Activated T-helper 1 cell treated with anti-CD3 and anti-CD28 coated beads, Interleukin-12 subunit alpha, Interleukin-12 subunit beta, Interleukin-2, Interleukin-4 antibody, amounts not matched to agents 30 ng/mL and 10 ng/mL and 1 ng/mL, durations not matched to agents 14 hours and 24 hours and 36 hours (primary cell): Measurements from ENCODE around the gene D2HGDH. TPM values are rescaled to one million over a fixed set of nuclear protein-coding genes. Genes with fewer than 3 reads are reported as not detected.
"Not testable (repeated sequence)": the region's sequence is repeated elsewhere in the genome, so short reads cannot be mapped to it uniquely, and the experiment has no call there.

ENCODE experiments used
- DNase-seq: peaks from one replicate; pipeline ENCODE4 v3.0.0; 2021; ENCODE audit warnings: low spot score
- H3K27ac Mint-ChIP-seq: one replicate; pipeline ENCODE4 v1.8.0; 2021; ENCODE audit warnings: mild to moderate bottlenecking, mixed read lengths
- H3K27me3 Mint-ChIP-seq: one replicate; pipeline ENCODE4 v1.8.0; 2022; ENCODE audit warnings: mild to moderate bottlenecking, moderate library complexity, mixed read lengths; ENCODE audit not compliant: insufficient read depth
- H3K36me3 Mint-ChIP-seq: one replicate; pipeline ENCODE4 v1.8.0; 2021; ENCODE audit warnings: low read depth, mixed read lengths
- H3K4me1 Mint-ChIP-seq: one replicate; pipeline ENCODE4 v1.8.0; 2021; ENCODE audit warnings: low read depth, mixed read lengths
- H3K4me3 Mint-ChIP-seq: one replicate; pipeline ENCODE4 v1.8.0; 2021; ENCODE audit warnings: mild to moderate bottlenecking, moderate library complexity, mixed read lengths
- H3K9me3 Mint-ChIP-seq: one replicate; pipeline ENCODE4 v1.8.0; 2021; ENCODE audit warnings: mixed read lengths
- intact Hi-C: fragments of 100-400 bp; cut with micrococcal nuclease; formaldehyde crosslinking; loops from one replicate; pipeline ENCODE4 v1.15.1; 2024
- total RNA-seq: library from RNA; stranded (reverse); gene quantifications from 2 replicates; pipeline ENCODE4 v1.2.3, GENCODE V29; 2022

Gene D2HGDH
- total RNA-seq, 1 donor from 2014 or later = 27.1 TPM

- Mint-ChIP-seq H3K4me1 (no peaks in the 10 kb centered on the region), H3K9me3 (peaks cover 16% of the 10 kb centered on the region), H3K4me3 (no peak overlapping the region), H3K27me3 (no peaks in the 10 kb centered on the region), H3K27ac (no peak overlapping the region), H3K36me3 (no peaks in the 10 kb centered on the region)
- DNase-seq = no peak
- intact Hi-C loops = no loop called here
Measured at GRCh38 chr2:241780939-241781569, 46.6 kb downstream of the D2HGDH start.

GRCh38 chr2:241782053-241782452 is 47.6 kb downstream of the D2HGDH start:
- intact Hi-C loops = not testable (repeated sequence)

GRCh38 chr2:241788135-241788534 is 53.7 kb downstream of the D2HGDH start:
- no peak for DNase-seq
- H3K9me3 Mint-ChIP-seq = peaks cover 48% of the 10 kb centered on the region
- peaks cover 15% of the 10 kb centered on the region for H3K4me1 Mint-ChIP-seq
- peaks cover 2% of the 10 kb centered on the region for H3K36me3 Mint-ChIP-seq
- H3K4me3 Mint-ChIP-seq = no peak overlapping the region
- intact Hi-C loops = loop anchor here (5.0 kb wide), 1 partner anchor 74 kb away; no protein-coding TSS in a partner anchor
- peak overlapping the region; percentile 19 for H3K27ac Mint-ChIP-seq
- no peaks in the 10 kb centered on the region for H3K27me3 Mint-ChIP-seq

More at GRCh38 chr2:241782053-241782452, 47.6 kb downstream of the D2HGDH start:
- H3K27me3 Mint-ChIP-seq, H3K36me3 Mint-ChIP-seq, H3K27ac Mint-ChIP-seq, H3K4me3 Mint-ChIP-seq, H3K4me1 Mint-ChIP-seq, DNase-seq: not testable (repeated sequence)
- H3K9me3 Mint-ChIP-seq = peaks cover 23% of the 10 kb centered on the region

GRCh38 chr2:241788572-241788971 is 54.1 kb downstream of the D2HGDH start:
- intact Hi-C loops = loop anchor here (5.0 kb wide), 1 partner anchor 74 kb away; no protein-coding TSS in a partner anchor
- H3K4me1 Mint-ChIP-seq = peaks cover 15% of the 10 kb centered on the region
- H3K9me3 Mint-ChIP-seq = peaks cover 49% of the 10 kb centered on the region
- H3K27ac Mint-ChIP-seq = peak overlapping the region; percentile 19
- no peak overlapping the region for H3K4me3 Mint-ChIP-seq
- no peaks in the 10 kb centered on the region for H3K27me3 Mint-ChIP-seq
- H3K36me3 Mint-ChIP-seq = peaks cover 2% of the 10 kb centered on the region
- peak; percentile 9 for DNase-seq

GRCh38 chr2:241791385-241791784 is 57.0 kb downstream of the D2HGDH start:
- H3K27ac Mint-ChIP-seq, DNase-seq, intact Hi-C loops, H3K36me3 Mint-ChIP-seq, H3K4me3 Mint-ChIP-seq, H3K27me3 Mint-ChIP-seq: not testable (repeated sequence)
- peaks cover 46% of the 10 kb centered on the region for H3K9me3 Mint-ChIP-seq
- H3K4me1 Mint-ChIP-seq = peaks cover 15% of the 10 kb centered on the region

GRCh38 chr2:241793385-241793784 is 59.0 kb downstream of the D2HGDH start:
- no peak for DNase-seq
- intact Hi-C loops = no loop called here
- peaks cover 2% of the 10 kb centered on the region for H3K36me3 Mint-ChIP-seq
- no peak overlapping the region for H3K4me3 Mint-ChIP-seq
- H3K4me1 Mint-ChIP-seq = peaks cover 8% of the 10 kb centered on the region
- H3K27ac Mint-ChIP-seq = no peak overlapping the region
- peaks cover 30% of the 10 kb centered on the region for H3K9me3 Mint-ChIP-seq
- no peaks in the 10 kb centered on the region for H3K27me3 Mint-ChIP-seq

GRCh38 chr2:241794250-241794823 is 59.9 kb downstream of the D2HGDH start:
- Mint-ChIP-seq H3K4me1 (no peaks in the 10 kb centered on the region), H3K9me3 (peaks cover 20% of the 10 kb centered on the region), H3K36me3 (no peaks in the 10 kb centered on the region), H3K4me3 (no peak overlapping the region), H3K27me3 (no peaks in the 10 kb centered on the region), H3K27ac (no peak overlapping the region)
- intact Hi-C loops = no loop called here
- DNase-seq = peak; percentile 0

- Mint-ChIP-seq H3K27ac (no peak overlapping the region), H3K4me3 (no peak overlapping the region), H3K36me3 (no peaks in the 10 kb centered on the region), H3K27me3 (no peaks in the 10 kb centered on the region), H3K9me3 (peaks cover 15% of the 10 kb centered on the region), H3K4me1 (no peaks in the 10 kb centered on the region)
- DNase-seq = peak; percentile 0
- intact Hi-C loops = no loop called here
Measured at GRCh38 chr2:241795021-241795999, 60.9 kb downstream of the D2HGDH start.

- Mint-ChIP-seq H3K4me3 (no peak overlapping the region), H3K27ac (no peak overlapping the region), H3K27me3 (no peaks in the 10 kb centered on the region), H3K36me3 (no peaks in the 10 kb centered on the region), H3K4me1 (no peaks in the 10 kb centered on the region), H3K9me3 (peaks cover 6% of the 10 kb centered on the region)
- intact Hi-C loops = no loop called here
- DNase-seq = no peak
Measured at GRCh38 chr2:241796209-241796608, 61.8 kb downstream of the D2HGDH start.

- Mint-ChIP-seq H3K9me3 (peaks cover 5% of the 10 kb centered on the region), H3K4me1 (no peaks in the 10 kb centered on the region), H3K36me3 (no peaks in the 10 kb centered on the region), H3K27me3 (no peaks in the 10 kb centered on the region), H3K4me3 (no peak overlapping the region), H3K27ac (no peak overlapping the region)
- intact Hi-C loops = no loop called here
- no peak for DNase-seq
Measured at GRCh38 chr2:241796610-241797138, 62.2 kb downstream of the D2HGDH start.

- H3K4me1 Mint-ChIP-seq = no peaks in the 10 kb centered on the region
- H3K4me3 Mint-ChIP-seq = no peak overlapping the region
- intact Hi-C loops = no loop called here
- H3K27me3 Mint-ChIP-seq = no peaks in the 10 kb centered on the region
- peaks cover 5% of the 10 kb centered on the region for H3K9me3 Mint-ChIP-seq
- DNase-seq = peak; percentile 0
- no peak overlapping the region for H3K27ac Mint-ChIP-seq
- no peaks in the 10 kb centered on the region for H3K36me3 Mint-ChIP-seq
Measured at GRCh38 chr2:241797441-241798080, 63.1 kb downstream of the D2HGDH start.

GRCh38 chr2:241798081-241798630 is 63.7 kb downstream of the D2HGDH start:
- H3K36me3 Mint-ChIP-seq = no peaks in the 10 kb centered on the region
- no peaks in the 10 kb centered on the region for H3K27me3 Mint-ChIP-seq
- H3K4me1 Mint-ChIP-seq = peaks cover under 1% of the 10 kb centered on the region
- H3K4me3 Mint-ChIP-seq = no peak overlapping the region
- intact Hi-C loops = no loop called here
- no peak overlapping the region for H3K27ac Mint-ChIP-seq
- peaks cover 5% of the 10 kb centered on the region for H3K9me3 Mint-ChIP-seq
- DNase-seq = peak; percentile 0
